Activated naive CD8-positive, alpha-beta T cell treated with anti-CD3 and anti-CD28 coated beads, Interleukin-2, amount 50 U/mL, for 24 hours (primary cell): ENCODE data around the gene TMEM135.

Experiments used
- ATAC-seq: fragments of 150-1000 bp; cut with Tn5 transposase; one replicate; pipeline ENCODE4 v1.10.0; 2021
- DNase-seq: peaks from one replicate; pipeline ENCODE4 v3.0.0; 2021
- H3K27ac Mint-ChIP-seq: one replicate; pipeline ENCODE4 v1.8.0; 2021; ENCODE audit warnings: mild to moderate bottlenecking, mixed read lengths
- H3K27me3 Mint-ChIP-seq: one replicate; pipeline ENCODE4 v1.8.0; 2021; ENCODE audit warnings: mixed read lengths
- H3K36me3 Mint-ChIP-seq: one replicate; pipeline ENCODE4 v1.8.0; 2021; ENCODE audit warnings: low read depth, mixed read lengths
- H3K4me1 Mint-ChIP-seq: one replicate; pipeline ENCODE4 v1.8.0; 2021; ENCODE audit warnings: mixed read lengths
- H3K4me3 Mint-ChIP-seq: one replicate; pipeline ENCODE4 v1.8.0; 2021; ENCODE audit warnings: mild to moderate bottlenecking, moderate library complexity, mixed read lengths
- H3K9me3 Mint-ChIP-seq: one replicate; pipeline ENCODE4 v1.8.0; 2021; ENCODE audit warnings: mixed read lengths

Gene TMEM135

GRCh38 chr11:87339416-87339815 is 301.7 kb downstream of the TMEM135 start:
- peaks cover 20% of the 10 kb centered on the region for H3K9me3 Mint-ChIP-seq
- H3K4me3 Mint-ChIP-seq = no peak overlapping the region
- ATAC-seq = no peak
- DNase-seq = no peak
- no peaks in the 10 kb centered on the region for H3K36me3 Mint-ChIP-seq
- no peaks in the 10 kb centered on the region for H3K27me3 Mint-ChIP-seq
- no peaks in the 10 kb centered on the region for H3K4me1 Mint-ChIP-seq
- no peak overlapping the region for H3K27ac Mint-ChIP-seq

DNA sequence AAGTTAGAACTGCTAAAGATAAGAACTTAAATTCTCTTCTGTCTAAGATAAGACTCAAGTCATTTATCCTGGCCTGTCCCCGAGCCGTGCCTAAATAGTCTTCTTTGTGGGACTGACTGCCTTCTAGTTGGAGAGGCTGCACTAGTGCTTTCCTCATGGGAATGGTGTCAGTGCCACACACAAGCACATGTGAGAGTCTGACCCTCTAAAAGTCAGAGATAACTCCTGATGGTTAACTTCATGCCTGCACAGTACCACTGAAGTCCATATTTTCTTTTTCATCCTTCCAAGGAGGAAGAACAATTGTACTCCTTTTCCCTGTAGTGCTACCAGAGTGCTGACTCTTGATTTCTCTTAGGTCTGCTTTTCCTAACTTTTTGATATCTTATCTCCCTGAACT is 309.7 kb downstream of the TMEM135 start:
- no peaks in the 10 kb centered on the region for H3K36me3 Mint-ChIP-seq
- no peak overlapping the region for H3K4me3 Mint-ChIP-seq
- DNase-seq = no peak
- no peaks in the 10 kb centered on the region for H3K9me3 Mint-ChIP-seq
- H3K27ac Mint-ChIP-seq = no peak overlapping the region
- peaks cover 6% of the 10 kb centered on the region for H3K27me3 Mint-ChIP-seq
- H3K4me1 Mint-ChIP-seq = peaks cover under 1% of the 10 kb centered on the region
- ATAC-seq = no peak

- DNase-seq (no peak), ATAC-seq (no peak)
- no peak overlapping the region for H3K4me3 Mint-ChIP-seq
- H3K27ac Mint-ChIP-seq = no peak overlapping the region
- no peaks in the 10 kb centered on the region for H3K9me3 Mint-ChIP-seq
- no peaks in the 10 kb centered on the region for H3K36me3 Mint-ChIP-seq
- peaks cover 3% of the 10 kb centered on the region for H3K4me1 Mint-ChIP-seq
- H3K27me3 Mint-ChIP-seq = peaks cover 9% of the 10 kb centered on the region
These were observed 310.1 kb downstream of the TMEM135 start for GRCh38 chr11:87347854-87348253.

DNA sequence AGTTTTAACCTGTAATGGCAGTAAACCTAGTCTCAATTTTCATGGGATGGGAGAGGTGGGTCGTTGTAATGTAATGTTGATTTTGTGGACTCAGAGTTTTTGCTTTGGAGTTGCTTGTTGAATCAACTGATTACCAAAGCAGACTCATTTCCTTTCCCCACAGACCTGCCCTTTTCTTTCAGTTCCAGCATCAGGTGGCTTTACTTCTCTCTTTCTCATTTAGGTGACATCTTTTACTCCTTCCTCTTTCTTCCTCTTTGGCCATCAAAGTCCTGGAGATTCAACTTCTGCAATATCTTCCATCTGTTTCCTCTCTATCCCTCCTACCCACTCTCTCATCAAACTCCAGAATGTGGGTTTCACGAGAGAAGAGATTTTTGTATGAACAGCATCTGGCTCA is 313.9 kb downstream of the TMEM135 start:
- H3K9me3 Mint-ChIP-seq = no peaks in the 10 kb centered on the region
- H3K27me3 Mint-ChIP-seq = peaks cover 9% of the 10 kb centered on the region
- no peaks in the 10 kb centered on the region for H3K36me3 Mint-ChIP-seq
- H3K4me1 Mint-ChIP-seq = peaks cover 9% of the 10 kb centered on the region
- ATAC-seq (no peak), DNase-seq (no peak)
- H3K4me3 Mint-ChIP-seq = no peak overlapping the region
- H3K27ac Mint-ChIP-seq = no peak overlapping the region

DNA sequence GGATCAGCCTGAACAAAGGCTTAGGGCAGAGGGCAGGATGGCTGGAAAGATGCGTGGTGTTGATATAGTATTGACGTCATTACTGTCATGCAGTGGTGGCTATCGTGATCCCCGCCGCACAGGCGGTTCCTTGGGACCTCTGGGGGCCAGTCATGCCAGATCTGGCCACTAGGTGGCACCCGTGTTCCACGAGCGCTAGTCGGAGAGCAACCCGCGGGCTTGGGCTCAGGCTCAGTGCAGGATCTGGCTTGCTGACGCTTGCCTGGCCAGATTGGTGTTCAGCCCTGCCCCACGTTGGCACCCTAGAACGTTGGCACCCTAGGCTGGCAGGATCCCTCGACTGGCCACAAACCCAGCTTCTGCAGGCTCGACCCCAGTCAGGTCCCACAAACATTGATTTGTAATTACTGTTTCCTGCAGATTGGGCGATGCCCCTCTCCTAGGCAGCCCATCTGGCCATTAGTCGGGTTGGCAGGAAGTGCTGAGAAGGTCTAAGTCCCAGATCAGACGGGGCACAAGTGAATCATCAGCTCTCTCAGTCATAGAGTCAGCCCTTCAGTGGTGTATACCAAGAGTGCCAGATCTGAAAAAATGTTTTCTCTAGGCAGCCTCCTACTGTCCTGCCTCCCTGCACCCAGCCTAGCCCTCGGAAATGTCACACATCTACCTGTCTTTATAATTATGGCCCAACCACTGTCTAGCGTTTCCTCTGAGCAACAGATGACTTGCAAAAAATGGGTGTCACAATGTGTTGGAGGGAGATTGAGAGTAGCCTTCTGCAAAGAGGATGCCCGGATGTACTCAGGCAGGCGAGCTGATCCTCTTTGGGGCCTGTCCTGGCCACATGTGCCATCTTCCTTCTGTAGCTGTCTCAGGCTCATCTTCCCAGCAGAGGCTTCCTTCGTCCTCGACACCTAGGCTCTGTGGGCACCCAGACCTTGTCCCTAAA is 315.3 kb downstream of the TMEM135 start:
- ATAC-seq (peak; percentile 90), DNase-seq (peak; percentile 93)
- Mint-ChIP-seq H3K9me3 (no peaks in the 10 kb centered on the region), H3K27ac (no peak overlapping the region), H3K27me3 (peaks cover 9% of the 10 kb centered on the region), H3K4me1 (peaks cover 9% of the 10 kb centered on the region), H3K4me3 (no peak overlapping the region), H3K36me3 (no peaks in the 10 kb centered on the region)

GRCh38 chr11:87353771-87354345 is 316.1 kb downstream of the TMEM135 start:
- H3K9me3 Mint-ChIP-seq = no peaks in the 10 kb centered on the region
- H3K27ac Mint-ChIP-seq = no peak overlapping the region
- ATAC-seq (no peak), DNase-seq (no peak)
- no peaks in the 10 kb centered on the region for H3K36me3 Mint-ChIP-seq
- no peak overlapping the region for H3K4me3 Mint-ChIP-seq
- peaks cover 9% of the 10 kb centered on the region for H3K4me1 Mint-ChIP-seq
- peaks cover 9% of the 10 kb centered on the region for H3K27me3 Mint-ChIP-seq

- ATAC-seq = no peak
- peaks cover 9% of the 10 kb centered on the region for H3K27me3 Mint-ChIP-seq
- DNase-seq = no peak
- no peak overlapping the region for H3K4me3 Mint-ChIP-seq
- H3K36me3 Mint-ChIP-seq = no peaks in the 10 kb centered on the region
- peaks cover 9% of the 10 kb centered on the region for H3K4me1 Mint-ChIP-seq
- no peak overlapping the region for H3K27ac Mint-ChIP-seq
- H3K9me3 Mint-ChIP-seq = no peaks in the 10 kb centered on the region
These were observed 317.9 kb downstream of the TMEM135 start for GRCh38 chr11:87355596-87355995.

GRCh38 chr11:87356428-87356827 is 318.7 kb downstream of the TMEM135 start:
- H3K27me3 Mint-ChIP-seq = peaks cover 9% of the 10 kb centered on the region
- H3K36me3 Mint-ChIP-seq = no peaks in the 10 kb centered on the region
- no peak overlapping the region for H3K4me3 Mint-ChIP-seq
- ATAC-seq = no peak
- H3K9me3 Mint-ChIP-seq = no peaks in the 10 kb centered on the region
- H3K27ac Mint-ChIP-seq = no peak overlapping the region
- H3K4me1 Mint-ChIP-seq = peaks cover 9% of the 10 kb centered on the region
- DNase-seq = no peak

DNA sequence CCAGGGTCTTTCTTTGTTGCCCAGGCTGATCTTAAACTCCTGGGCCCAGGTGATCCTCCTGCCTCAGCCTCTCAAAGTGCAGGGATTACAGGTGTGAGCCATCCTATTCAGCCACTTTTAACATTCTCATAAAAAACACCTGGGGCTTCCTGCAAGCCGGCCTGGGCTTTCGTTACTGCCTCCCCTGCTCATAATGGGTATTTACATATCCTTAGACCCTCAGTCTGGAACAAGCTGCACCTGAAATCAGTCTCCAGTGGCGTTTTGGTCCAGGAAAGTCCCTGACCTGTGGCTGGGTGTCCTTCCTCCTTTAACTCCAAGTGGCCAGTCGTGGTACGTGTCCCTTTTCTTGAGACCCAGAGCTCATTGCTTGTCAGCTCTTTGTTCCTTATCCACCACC is 320.7 kb downstream of the TMEM135 start:
- Mint-ChIP-seq H3K36me3 (no peaks in the 10 kb centered on the region), H3K4me1 (peaks cover 2% of the 10 kb centered on the region), H3K9me3 (no peaks in the 10 kb centered on the region), H3K27me3 (no peaks in the 10 kb centered on the region), H3K27ac (no peak overlapping the region), H3K4me3 (no peak overlapping the region)
- ATAC-seq (no peak), DNase-seq (no peak)

- H3K27ac Mint-ChIP-seq = no peak overlapping the region
- H3K4me1 Mint-ChIP-seq = no peaks in the 10 kb centered on the region
- H3K4me3 Mint-ChIP-seq = no peak overlapping the region
- H3K36me3 Mint-ChIP-seq = no peaks in the 10 kb centered on the region
- no peaks in the 10 kb centered on the region for H3K27me3 Mint-ChIP-seq
- ATAC-seq (no peak), DNase-seq (no peak)
- no peaks in the 10 kb centered on the region for H3K9me3 Mint-ChIP-seq
These were observed 321.7 kb downstream of the TMEM135 start for GRCh38 chr11:87359401-87359800.

GRCh38 chr11:87361891-87362290 is 324.2 kb downstream of the TMEM135 start:
- no peak overlapping the region for H3K27ac Mint-ChIP-seq
- no peak for ATAC-seq
- H3K27me3 Mint-ChIP-seq = no peaks in the 10 kb centered on the region
- H3K36me3 Mint-ChIP-seq = no peaks in the 10 kb centered on the region
- H3K4me1 Mint-ChIP-seq = no peaks in the 10 kb centered on the region
- no peaks in the 10 kb centered on the region for H3K9me3 Mint-ChIP-seq
- no peak overlapping the region for H3K4me3 Mint-ChIP-seq
- no peak for DNase-seq

DNA sequence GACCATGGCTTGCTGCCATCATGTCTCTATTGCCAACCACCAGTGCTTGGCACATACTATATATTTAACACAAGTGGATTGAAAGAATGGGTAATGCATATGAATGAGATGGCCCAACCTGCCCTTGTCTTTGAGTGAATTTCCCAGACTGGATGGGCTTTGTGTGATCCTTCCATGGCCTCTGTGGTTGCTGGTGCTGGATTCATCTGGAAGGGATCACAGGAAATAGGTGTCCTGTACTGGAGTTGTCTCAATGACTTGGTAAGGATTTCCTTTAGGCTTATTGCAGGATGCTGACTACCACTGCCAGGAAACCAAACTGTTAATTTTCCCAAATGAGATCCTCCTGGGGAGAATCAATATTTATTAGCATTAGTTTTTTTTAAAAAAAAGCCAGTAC is 328.6 kb downstream of the TMEM135 start:
- H3K4me3 Mint-ChIP-seq = no peak overlapping the region
- peaks cover 8% of the 10 kb centered on the region for H3K27me3 Mint-ChIP-seq
- H3K9me3 Mint-ChIP-seq = no peaks in the 10 kb centered on the region
- DNase-seq = no peak
- H3K36me3 Mint-ChIP-seq = no peaks in the 10 kb centered on the region
- no peak overlapping the region for H3K27ac Mint-ChIP-seq
- H3K4me1 Mint-ChIP-seq = no peaks in the 10 kb centered on the region
- ATAC-seq = no peak

DNA sequence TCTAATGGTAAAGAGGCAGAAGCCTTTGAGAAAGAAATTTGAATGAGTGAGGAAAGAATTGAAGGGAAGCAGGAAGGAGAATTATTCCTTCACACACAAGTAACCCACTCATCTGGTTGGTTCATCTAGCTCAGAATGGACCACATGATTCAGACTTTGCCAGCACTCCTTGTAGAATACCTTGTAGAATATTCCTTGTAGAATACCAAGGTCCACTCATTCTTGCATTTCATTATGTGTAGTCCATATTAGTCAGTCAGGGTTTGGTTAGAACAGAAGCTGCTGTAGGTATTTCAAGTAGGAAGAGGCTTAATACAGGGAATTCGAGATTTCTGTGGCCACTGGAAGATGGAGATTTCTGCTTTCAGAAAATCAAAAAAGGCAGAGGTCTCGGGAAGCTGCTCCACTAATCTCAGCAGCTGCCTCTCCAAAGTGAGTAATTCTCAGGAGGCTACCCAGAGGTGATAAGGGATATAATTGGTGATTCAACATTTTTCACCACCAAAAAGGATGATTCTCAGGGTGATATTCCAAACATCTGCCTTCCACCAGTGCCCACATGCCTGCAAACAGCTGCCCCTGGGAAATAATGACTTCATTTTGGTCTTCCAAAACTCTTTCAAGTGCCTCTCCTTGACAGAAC is 329.1 kb downstream of the TMEM135 start:
- H3K9me3 Mint-ChIP-seq = no peaks in the 10 kb centered on the region
- peaks cover 8% of the 10 kb centered on the region for H3K27me3 Mint-ChIP-seq
- H3K4me1 Mint-ChIP-seq = no peaks in the 10 kb centered on the region

DNA sequence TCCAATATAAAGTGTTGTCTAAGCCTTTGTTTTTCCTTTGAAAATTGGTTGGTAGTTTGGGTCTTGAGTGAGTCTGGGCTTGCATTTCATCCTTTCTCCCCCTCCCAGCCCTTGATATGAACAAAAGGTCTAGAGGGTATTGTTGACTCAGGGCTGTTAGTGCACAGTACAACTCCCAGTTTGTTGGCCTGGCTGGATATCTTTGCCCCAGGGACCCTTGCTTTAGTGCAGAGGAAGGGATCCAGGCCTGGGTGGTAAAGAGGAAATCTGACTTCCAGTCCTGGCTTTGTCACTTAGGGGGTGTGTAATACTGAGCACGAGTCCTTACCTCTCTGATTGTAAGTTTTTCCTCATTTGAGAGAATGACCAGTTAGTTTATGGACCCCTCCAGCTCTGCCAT is 330.4 kb downstream of the TMEM135 start:
- DNase-seq (no peak), ATAC-seq (no peak)
- H3K36me3 Mint-ChIP-seq = no peaks in the 10 kb centered on the region
- no peak overlapping the region for H3K27ac Mint-ChIP-seq
- peaks cover 8% of the 10 kb centered on the region for H3K27me3 Mint-ChIP-seq
- H3K4me3 Mint-ChIP-seq = no peak overlapping the region
- no peaks in the 10 kb centered on the region for H3K4me1 Mint-ChIP-seq
- no peaks in the 10 kb centered on the region for H3K9me3 Mint-ChIP-seq

More for the DNA sequence above, 329.1 kb downstream of the TMEM135 start:
- H3K36me3 Mint-ChIP-seq = no peaks in the 10 kb centered on the region
- no peak for DNase-seq
- no peak overlapping the region for H3K4me3 Mint-ChIP-seq
- no peak for ATAC-seq
- no peak overlapping the region for H3K27ac Mint-ChIP-seq
